GM18498 (cell line): Measurements from ENCODE around the gene ATF7.
A peak's percentile ranks its signal among the peaks of the same experiment; 100 is the strongest.
"Not testable (repeated sequence)": the region's sequence is repeated elsewhere in the genome, so short reads cannot be mapped to it uniquely, and the experiment has no call there.

Experiments
- ATAC-seq: cut with Tn5 transposase; IDR thresholded peaks from one replicate; pipeline ENCODE4 v1.9.1; 2021; ENCODE audit warnings: mild to moderate bottlenecking, moderate library complexity; ENCODE audit not compliant: unreplicated experiment

The ATF7 gene

DNA sequence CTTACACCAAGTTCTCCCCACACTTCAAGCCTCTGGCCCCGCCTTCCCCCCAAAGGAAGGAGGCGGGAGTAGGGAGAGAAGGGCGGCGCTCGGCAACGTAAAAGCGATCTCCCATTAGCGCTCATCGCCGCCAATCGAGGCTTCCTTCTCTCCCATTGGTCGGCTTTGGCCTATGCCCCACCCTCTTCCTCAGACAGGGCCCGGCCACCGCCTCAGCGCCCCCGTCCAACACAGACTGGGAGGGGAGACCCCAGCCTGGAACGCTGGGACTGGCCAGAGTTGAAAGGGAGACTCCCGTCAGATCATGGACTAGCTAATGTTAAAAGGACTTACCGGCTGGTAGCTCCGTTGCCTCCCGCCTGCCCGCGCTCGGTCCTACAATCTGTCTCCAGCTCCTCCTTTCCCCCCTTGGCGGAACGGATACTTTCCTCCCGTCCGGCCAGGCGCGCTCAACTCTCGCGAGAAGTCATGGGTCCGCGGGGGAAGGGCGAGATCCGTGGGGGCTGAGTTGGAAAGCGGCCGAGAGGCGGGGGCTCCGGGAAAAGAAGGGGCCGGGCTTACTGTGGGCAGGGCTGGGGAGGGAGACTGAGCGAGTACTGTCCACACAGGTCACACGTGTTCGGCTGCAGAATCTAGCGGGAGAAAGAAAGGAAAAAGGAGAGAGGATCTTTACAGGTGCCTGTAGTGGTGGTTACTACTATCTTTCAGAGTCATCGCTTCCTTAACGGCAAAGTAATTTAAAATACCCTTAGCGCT, at the start of gene ATF7:
Gene ATF7 (minus strand): TSS at position 437 of the 756 bp plus-strand sequence. CDS start 25,382 bp downstream, outside the sequence.
- peak; percentile 96 for ATAC-seq

DNA sequence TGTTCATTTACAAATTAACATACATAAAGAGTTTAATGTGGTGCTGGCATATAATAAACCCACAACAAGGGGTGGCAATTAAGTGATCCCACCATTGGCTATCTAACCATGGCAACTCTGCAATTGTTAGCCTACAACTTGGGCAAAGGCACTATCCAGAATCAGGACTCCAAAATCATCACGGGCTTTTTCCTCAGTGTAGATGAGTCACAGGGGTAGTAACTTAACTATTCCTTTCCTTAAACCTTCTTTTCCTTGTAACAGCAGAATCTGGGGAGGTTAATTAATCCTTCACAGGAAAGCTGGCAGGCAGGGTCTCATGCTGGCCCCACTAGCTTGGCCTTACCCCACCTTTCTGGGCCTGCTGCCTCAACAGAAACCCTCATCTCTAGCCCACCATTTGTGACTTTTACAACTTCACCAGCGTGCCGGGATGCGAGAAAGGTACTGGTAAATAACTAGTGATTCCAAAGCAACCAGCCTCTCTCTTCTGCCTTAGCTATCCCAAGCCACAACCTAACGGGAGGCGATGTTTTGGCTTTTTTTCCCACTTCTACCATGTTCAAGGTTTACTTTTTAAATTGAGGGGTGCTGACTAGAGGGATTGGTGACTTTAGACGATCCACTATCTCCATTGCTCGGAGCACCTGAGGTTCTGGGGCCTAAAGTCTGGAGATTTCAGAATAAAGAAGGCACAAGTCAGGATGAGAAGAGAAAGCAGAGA, 49.0 kb upstream of the ATF7 start:
- no peak for ATAC-seq

DNA sequence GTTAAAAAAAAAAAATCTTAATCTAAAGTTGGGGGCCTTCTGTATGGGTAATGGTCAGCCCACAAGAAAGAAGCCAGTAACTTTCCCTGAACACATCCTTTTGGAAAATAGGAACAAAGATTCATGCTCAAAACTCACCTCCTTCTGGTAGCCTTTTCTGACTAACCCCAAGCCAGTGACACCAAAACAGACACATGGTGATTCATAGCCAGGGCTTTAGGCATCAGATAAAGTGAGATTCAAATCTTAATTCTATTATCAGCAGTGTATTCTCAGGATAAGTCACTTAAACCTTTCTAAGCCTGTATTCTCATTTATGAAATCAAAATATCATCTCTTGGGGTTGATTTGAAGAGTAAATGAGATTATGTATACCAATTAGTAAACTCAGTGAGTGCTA, 44.8 kb upstream of the ATF7 start:
- no peak for ATAC-seq

DNA sequence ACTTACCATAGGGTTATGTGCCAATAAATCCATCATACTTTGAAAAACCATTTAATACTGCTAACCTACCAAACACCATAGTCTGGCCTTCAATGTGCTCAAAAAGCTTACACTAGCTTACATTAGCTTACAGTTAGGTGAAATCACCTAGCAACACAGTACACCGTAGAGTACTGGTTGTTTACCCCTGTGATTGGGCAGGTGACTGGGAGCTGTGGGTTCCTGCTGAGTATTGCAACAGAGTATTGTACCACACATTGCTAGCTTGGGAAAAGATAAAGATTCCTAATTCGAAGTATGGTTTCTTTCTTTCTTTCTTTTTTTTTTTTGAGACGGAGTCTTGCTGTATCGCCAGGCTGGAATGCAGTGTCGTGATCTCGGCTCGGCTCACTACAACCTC, 44.1 kb upstream of the ATF7 start:
- no peak for ATAC-seq

DNA sequence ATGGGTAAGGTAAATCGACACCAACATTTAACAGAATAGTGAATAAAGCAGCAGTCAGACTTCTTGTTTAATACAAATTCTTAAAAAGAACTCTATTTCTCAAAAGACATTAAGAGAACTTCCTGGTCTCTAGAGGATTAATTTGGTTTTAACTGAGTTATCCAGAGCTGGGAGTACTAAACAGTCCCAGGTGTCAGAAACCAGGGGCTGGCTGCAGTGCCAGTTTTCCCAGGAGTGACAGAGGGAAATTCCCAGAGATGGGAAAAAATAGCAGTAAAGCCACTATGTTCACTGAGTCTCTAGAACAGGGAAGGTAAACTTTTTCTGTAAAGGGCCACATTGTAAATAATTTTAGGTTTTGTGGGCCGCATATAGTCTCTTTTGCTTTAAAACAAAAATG, 40.9 kb upstream of the ATF7 start:
- no peak for ATAC-seq

DNA sequence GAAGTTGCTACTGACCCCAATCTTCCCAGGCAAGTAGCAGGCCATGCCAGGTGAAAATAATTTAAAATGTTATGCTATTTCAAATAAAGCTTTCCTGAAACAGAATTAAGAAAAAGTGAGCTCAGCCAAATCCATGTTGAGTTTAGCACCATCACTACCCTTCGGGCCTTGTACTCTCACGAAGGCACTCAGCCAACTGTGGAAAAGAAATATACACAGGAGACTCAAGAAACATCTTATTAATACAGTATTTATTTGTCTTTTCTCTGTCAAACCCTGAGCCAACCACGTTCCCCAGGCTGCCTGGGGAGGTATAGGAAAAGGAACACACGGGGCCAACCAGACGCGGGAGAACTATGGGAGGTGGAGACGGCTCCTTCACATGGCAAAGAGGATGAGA, 38.8 kb upstream of the ATF7 start:
- ATAC-seq, result no peak

DNA sequence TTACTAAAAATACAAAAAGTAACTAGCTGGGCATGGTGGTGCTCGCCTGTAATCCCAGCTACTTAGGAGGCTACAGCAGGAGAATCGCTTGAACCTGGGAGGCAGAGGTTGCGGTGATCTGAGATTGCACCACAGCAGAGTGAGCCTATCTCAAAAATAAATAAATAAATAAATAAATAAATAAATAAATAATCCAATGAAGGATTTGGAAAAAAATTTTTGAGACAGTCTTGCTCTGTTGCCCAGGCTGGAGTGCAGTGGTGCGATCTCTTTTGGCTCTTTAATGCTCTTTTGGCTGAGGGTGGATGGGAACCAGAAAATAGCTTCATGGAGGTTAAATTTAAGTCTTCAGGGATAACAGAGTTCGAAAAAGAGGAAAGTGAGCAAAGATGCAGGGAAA, 38.0 kb upstream of the ATF7 start:
- no peak for ATAC-seq

DNA sequence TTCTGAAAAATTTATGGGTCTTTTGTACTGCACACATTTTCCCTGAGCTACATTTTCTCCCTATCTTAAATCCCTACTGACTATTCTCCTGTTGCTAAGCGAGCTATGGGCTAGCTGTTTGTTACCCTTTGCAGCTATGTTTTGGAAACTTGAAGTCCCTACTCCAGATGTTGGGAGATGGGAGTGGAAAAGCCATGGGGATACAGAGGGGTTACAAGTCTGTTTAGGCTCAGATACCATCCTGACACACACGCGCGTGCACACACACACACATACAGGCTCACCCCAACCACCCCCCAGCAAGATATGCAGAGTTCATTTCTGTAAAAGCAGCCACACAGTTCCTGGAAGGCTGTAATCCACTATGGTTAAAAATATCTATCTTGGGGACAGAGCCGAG, 33.9 kb upstream of the ATF7 start:
- ATAC-seq, result no peak

DNA sequence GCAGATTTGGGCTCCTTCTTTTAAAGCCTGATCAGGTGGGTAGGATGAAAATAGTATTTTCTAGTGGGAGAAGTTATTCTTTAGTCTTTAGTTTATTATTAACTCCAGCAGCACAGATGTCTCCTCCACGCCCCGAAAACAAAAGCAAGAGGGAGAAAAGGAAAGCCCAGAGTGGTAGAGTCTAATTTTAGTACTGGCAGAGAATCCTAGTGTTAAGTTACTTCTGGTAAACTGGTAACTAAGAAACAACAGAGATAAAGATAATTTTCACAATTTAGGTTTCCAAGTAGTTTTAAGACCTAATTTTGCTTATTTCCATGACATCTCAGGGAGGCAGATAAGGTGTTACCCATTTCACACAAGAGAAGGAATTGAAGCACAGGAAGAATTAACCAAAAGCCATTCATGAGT, 33.4 kb upstream of the ATF7 start:
- ATAC-seq, result no peak

DNA sequence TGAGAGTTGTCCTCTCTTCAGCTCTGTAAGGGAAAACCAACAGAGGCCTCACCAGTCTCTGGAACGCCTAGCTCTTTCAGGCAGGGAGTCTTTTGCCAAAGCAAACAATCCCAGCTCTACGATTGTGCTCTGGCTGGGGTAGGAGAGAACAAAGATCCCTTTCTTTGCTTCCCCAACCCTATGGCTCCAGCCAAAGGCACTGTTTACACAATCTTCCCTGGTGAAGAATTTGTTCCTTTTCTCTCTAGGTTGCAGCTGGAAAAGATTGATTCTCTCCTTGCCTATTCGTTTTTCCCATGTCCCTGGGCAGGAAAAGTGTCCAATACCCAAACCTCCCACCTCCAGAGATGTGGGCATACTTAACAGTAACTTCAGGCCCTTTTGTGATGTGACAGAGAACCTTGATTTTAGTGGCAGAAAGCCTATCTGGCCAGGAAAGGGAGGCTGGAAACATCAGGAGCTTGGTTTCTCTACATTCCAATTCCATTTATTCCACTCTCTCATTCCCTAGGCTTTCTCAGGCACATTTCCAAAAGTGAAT, 32.9 kb upstream of the ATF7 start:
- ATAC-seq, result no peak

DNA sequence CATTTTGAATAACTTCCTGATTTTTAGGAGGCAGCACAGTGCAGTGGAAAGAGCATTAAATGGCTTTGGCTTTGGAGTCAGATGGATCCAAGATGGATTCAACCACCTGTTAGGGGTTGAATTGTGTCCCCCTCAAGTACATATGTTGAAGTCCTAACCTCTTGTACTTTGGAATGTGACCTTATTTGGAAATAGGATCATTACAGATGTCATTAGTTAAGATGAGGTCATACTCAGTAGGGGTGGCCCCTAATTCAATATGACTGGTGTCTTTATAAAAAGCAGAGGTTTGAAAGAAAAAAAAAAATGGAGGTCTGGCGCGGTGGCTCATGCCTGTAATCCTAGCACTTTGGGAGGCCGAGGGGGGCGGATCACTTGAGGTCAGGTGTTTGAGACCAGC, 30.9 kb upstream of the ATF7 start:
- ATAC-seq, result no peak

DNA sequence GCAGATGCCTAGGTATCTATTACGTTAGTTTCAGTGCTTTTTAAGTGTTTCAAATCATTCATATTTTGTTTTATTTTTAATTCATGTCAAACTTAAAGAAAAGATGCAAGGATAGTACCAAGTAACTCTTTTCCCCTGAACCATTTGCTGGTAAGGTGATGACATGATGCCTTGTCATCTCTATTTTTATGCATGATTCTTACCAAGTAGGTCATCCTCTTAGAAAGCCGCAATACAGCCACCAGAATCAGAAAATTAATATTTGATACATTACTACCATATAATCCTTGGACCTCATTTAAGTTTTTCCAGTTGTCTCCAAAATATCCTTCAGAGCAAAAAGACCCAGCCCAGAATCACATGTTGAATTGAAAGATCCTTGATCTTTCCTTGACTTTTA, 27.4 kb upstream of the ATF7 start:
- no peak for ATAC-seq

DNA sequence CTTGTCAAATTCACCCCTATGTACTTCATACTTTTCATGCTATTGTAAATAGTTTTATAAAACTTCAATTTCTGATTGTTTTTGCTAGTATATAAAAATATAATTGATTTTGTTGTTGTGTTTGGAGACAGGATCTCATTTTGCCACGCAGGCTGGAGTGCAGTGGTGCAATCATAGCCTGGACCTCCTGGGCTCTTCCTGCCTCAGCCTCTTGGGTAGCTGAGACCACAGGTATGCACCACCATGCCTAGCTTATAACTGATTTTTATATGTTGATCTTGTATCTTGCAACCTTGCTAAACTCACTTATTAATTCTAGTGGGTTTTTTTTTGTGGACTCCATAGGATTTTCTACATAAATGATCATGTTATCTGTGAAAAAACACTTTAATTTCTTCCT, 26.2 kb upstream of the ATF7 start:
- ATAC-seq, result no peak

DNA sequence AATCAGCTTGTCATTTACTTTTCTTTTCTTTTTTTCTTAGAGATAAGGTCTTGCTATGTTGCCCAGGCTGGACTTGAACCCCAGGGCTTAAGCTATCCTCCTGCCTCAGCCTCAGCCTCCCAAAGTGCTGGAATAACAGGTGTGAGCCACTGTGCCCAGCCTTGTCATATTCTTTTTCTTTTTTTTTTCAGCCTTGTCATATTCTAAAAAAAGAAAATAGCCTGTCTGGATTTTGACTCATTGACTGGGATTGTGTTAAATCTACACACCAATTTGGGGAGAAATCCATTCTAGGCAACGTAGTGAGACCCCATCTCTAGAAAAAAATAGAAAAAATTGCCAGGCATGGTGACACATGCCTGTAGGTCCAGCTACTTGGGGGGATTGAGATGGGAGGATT, 25.6 kb upstream of the ATF7 start:
- no peak for ATAC-seq

DNA sequence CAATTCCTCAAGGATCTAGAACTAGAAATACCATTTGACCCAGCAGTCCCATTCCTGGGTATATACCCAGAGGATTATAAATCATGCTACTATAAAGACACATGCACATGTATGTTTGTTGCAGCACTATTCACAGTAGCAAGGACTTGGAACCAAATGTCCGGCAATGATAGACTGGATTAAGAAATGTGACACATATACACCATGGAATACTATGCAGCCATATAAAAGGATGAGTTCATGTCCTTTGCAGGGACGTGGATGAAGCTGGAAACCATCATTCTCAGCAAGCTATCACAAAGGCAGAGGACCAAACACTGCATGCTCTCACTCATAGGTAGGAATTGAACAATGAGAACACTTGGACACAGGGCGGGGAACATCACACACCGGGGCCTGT, 20.1 kb upstream of the ATF7 start:
- ATAC-seq, result not testable (repeated sequence)

DNA sequence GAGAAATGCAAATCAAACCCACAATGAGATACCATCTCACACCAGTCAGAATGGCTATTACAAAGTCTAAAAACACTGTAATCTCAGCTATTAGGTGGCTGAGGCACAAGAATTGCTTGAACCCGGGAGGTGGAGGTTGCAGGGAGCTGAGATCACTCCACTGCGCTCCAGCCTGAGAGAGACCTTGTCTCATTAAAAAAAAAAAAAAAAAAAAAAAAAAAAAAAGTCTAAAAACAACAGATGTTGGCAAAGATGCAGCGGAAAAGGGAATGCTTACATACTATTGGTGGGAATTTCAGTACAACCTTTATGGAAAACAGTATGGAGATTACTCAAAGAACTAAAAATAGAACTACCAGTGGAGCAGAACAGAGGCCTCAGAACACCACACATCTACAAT, 19.0 kb upstream of the ATF7 start:
- ATAC-seq, result no peak

DNA sequence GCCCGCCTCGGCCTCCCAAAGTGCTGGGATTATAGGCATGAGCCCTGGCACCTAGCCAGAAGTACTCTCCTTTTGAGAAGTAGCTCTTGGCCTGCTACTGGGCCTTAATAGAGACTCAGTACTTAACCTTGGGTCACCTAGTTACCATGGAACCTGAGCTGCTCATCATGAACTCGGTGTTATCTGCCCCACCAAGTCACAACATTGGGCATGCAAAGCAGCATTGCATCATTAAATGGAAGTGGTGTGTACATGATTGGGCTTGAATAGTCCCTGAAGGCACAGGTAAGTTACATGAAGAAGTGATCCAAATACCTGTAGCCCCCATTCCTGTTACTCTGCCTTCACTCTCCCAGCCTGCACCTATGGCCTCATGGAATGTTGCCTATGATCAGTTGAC, 18.0 kb upstream of the ATF7 start:
- no peak for ATAC-seq

DNA sequence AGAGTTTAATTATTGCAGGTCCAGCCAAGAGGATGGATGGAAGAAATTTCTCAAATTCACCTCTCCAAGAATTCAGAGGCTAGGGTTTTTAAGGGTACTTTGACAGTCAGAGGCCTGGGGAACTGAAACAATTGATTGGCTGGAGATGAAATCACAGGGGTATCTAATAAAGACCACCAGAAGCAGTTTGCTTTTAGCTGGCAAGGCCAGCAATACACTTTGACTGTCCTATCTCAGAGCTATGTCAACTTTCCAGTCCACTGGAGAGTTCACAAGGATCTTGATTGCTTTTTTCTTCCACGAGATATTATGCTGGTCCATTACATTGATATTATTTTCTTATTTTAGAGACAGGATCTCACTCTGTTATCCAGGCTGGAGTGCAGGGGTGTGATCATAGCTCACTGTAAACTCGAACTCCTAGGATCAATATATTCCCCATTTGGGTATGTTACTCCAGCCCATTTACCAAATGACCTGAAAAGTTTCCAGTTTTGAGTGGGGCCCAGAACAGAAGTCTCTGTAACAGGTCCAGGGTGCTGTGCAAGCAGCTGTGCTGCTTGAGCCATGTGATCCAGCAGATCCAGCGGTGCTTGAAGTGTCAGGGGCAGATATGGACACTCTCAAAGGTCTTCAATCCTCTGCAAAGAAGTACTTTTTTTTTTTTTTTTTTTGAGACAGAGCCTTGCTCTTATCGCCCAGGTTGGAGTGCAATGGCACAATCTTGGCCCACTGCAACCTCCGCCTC, 17.2 kb upstream of the ATF7 start:
- ATAC-seq, result no peak

DNA sequence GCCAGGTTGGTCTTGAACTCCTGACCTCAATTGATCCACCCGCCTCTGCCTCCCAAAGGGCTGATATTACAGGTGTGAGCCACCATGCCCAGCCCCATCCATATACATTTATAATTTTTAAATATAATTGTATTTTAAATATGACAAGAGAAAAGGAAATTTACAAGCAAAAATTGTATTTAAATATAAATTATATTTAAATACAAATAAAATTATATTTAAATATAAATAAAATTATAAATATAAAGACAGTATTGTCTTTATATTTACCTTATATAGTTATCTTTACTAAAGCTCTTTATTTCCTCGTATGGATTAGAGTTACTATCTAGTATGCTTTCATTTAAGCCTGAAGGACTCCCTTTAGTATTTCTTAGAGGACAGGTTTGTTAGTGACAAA, 11.9 kb upstream of the ATF7 start:
- ATAC-seq, result no peak

DNA sequence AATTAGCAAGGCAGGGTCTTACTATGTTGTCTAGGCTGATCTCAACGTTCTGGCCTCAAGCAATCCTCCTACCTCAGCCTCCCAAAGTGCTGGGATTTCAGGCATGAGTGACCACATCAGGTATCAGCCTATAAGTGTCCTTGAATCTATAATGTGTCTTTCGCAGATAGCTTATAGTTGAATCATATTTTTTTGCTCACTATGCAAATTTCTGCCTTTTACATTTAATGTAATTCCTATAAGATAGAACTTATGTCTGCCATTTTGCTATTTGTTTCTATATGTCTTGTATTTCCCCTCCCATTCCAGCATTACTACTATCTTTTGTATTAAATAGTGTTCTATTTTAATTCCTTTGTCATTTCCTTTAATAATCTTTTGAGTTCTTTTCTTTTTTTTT, 10.5 kb upstream of the ATF7 start:
- no peak for ATAC-seq

DNA sequence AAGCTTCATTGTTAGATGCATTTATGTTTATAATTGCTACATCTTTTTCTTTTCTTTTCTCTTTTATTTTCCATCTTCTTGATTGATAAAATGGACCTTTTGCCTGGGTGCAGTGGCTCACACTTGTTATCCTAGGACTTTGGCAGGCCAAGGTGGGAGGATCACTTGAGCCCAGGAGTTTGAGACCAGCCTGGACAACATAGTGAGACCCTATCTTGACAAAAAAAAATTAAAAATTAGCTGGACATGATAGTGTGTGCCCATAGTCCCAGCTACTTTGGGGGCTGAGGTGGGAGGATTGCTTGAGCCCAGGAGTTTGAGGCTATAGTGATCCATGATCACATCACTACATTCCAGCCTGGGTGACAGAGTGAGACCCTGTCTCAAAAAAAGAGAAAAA, 9.5 kb upstream of the ATF7 start:
- not testable (repeated sequence) for ATAC-seq

DNA sequence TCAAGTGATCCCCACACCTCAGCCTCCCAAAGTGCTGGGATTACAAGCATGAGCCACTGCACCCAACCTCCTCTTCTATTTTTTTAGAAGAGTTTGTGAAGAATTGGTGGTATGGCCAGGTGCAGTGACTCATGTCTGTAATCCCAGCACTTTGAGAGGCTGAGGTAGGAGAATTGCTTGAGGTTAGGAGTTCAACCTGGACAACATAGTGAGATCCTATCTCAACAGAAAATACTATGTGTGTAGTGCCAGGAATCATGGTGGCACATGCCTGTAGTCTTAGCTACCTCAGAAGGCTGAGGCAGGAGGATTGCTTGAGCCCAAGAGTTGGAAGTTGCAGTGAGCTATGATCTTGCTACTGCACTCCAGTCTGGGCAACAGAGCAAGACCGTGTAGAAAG, 5.5 kb upstream of the ATF7 start:
- no peak for ATAC-seq
